ENCODE data around the gene ZDHHC14.
"Not testable (repeated sequence)": the region's sequence is repeated elsewhere in the genome, so short reads cannot be mapped to it uniquely, and the experiment has no call there.

Gene ZDHHC14

DNA sequence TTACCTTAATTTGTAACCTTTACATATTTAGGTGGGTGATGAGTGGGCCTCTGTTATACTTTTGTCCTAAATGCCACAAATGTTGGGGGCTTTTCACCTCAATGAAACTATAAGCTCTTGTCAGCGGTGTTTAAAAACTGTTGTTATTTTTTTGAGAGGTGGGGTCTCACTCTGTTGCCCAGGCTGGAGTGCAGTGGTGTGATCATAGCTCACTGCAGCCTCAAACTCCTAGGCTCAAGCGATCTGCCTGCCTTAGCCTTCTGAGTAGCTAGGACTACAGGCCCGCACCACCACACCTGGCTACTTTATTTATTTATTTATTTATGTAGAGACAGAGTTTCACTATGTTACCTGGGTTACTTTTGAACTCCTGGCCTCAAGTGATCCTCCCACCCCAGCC lies 66.7 kb downstream of the ZDHHC14 start:
- DNase-seq, result no peak

DNA sequence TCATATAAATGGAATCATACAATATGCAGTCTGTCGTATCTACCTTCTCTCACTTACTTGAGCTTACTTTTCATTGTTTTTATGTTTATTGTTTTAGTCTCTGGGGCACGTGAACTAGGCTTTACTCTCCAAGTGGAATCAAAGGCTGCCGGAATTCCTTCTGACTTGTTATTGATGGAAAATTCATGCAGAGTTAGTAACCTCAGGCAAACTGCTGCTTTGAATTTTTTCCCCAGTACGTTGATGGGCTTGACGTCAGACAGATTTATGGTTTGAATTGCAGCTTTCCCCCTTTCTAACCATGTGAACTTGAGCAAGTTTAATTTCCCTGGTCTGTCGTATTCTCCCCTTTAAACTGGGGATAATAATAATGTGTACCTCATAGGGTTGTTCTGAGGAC lies 68.6 kb downstream of the ZDHHC14 start:
- no peak for DNase-seq

DNA sequence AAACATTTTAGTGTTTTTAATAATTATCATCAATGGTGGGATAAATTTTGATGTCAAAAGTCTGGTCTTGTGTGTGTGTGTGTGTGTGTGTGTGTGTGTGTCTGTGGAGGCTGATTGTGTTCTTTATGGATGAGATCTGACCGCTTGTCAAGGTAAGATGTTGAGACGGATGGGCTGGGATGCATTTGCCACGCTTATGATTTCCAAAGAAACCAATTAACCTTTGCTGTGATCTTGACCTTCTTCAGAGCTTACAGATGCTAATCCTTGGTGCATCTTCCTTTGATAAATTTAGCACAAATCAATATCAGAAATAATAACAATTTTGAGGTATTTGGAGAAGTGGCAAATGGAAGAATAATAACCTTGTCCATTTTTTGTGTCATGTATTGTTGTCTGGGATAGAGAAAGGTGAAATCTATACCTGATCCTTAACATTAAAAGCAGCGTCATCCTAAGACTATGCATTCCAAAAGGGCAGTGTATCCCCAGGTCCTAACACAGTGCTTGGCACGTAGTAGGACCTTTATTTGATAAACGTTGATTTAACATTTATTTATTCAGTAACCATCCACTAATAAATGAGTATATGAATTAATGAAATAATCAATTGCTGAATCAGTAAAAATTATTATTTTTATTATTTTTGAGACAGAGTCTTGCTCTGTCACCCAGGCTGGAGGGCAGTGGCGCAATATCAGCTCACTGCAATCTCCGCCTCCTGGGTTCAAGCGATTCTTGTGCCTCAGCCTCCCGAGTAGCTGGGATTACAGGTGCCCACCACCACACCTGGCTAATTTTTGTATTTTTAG lies 70.1 kb downstream of the ZDHHC14 start:
- DNase-seq, result no peak

DNA sequence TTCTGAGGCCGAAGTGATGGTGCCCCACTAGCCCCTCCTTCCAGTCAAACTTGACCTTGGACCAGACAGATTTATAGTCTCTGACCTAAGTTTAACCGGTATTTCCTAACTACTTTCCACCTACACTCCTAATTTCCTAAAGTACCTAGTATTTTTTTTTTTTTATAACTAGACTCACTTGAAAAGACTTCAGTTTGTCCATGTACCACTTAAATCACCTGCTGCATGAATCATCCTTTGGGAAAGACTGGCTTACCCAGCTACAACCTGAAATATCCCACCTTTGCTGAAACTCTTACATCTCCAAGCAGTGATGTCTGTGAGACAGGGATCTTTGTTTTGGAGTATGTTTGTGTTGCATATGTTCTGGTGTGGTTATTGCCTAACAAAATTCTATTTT lies 71.1 kb downstream of the ZDHHC14 start:
- DNase-seq, result no peak

DNA sequence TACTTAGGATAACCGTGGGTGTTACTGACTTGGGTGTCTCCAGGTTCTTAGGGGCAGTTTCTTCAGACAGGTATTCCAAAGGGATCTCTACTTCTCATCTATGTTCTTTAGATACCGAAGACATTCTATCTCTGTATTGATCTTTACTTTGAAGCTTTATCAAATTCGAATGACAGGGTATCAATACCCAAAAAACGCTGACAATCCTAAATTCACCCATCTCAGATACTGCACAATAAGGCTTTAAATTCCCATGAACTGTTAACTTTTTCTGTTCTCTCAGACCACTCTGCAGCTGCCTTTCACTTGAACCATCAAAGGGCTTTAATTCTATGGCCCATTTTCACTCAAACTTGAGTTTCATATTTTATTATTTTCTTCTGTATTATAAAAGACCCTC lies 72.1 kb downstream of the ZDHHC14 start:
- DNase-seq, result no peak

DNA sequence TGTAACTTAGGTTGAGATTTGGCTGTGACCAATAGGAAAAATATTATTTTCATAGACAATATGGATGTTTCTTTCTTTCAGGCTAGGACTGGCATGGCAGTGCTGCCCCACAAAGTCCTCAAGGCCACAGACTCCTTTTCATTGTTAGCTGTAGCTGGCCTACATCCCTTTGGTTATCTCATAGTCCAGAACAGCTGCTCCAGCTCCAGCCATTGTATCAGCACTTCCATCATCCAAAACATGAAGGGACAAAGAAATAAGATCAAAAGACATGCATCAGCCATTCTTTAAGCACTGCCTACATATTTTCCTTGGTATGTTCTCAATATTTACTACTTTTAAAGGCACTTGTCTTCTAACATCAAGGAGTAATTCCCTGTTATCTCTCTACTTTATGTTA lies 73.0 kb downstream of the ZDHHC14 start:
- DNase-seq, result no peak

DNA sequence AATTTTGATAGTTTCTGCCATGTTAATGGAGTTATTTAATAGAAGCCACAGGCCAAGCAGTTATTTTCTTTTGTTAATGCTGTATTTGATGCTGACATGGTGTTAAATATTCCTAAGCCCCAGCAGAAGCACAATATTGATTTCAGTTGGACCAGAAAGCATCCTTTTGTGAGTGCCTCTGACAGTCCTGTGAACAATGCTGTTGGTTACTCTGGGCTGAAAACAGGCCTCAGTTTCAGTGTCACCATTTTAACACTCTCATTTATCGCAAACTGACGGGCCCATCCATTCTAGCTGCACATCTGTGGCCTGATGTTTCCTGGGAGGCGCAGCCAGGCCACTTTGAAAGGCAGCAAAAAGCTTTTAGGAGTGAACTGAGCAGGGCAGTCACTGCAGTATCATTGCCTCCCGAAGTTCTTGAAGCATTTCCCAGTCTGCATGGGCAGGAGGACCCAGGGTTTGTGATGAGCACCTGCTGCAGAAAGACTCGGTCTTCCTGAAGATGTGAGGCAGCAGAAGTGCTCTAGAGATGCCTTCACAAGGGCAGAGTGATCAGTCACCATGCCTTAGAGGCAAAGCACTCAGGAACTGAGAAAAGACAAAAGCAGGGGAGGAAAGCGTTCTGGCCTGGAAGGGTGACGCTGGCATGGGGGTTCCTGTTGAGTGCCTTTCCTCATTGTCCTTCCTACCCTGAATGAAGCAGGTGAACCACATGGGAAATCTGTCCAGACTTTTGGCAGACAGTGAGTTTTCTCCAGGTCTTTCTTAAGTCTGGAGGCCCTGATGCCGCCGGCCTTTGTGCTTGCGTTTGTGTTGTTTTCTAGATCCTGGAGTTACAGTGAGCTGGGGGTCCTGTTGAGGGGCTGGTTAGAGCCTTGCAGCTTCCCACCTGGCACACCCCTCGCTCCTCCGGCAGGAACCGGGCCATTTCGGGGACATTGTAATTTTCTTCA lies 74.0 kb downstream of the ZDHHC14 start:
- DNase-seq, result no peak

DNA sequence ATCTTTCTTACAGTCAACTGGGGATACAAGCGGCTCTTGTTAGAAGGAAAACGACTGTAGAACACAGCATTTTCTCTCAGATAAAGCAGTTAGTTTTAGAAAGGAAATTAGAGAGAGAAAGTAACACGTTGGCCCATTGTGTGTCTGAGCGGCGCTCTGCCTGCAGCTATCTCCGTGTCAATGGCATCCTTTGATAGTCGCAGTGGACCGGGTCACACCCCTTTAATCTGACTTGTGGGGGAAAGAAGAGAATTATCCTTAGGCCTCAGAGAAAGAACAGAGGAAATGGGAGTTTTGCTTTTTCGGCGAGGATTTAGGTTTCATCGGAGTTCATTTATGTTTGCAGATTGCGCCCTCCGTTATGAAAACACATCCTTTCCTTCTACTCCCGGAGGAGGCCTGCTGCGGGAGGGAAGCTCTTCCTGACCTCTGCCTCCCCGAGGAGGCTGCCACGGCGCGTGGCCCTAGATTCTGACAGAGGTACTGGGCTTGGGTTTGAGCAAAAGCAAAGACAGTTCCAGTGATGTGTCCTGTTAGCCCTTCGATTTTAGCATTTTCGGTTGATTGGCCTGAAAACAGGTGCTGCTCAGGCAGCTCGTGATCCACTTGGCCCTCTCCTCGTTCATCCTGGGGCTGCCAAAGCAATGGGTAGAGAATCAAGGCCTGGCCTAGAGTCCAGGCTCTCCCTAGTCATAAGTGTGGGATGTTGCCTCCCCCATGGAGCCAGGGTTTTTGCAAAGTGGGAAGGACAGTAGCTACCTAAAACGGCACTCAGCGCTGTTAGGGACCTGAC lies 74.9 kb downstream of the ZDHHC14 start:
- no peak for DNase-seq

DNA sequence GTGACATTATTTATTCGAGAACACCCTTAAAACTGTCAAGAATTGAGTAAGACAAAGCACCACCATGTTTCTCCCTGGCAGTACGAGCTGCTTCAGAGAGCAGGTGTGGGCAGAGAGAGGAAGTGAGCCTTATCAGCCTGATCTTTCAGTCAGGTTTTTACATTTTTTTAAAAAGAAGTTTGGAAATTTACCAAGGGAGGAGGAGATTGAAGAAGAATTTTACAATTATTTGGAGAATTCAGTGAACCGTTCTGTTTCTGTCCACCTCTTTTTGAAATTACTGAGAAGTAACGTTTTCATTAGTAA lies 75.5 kb downstream of the ZDHHC14 start:
- DNase-seq, result no peak

DNA sequence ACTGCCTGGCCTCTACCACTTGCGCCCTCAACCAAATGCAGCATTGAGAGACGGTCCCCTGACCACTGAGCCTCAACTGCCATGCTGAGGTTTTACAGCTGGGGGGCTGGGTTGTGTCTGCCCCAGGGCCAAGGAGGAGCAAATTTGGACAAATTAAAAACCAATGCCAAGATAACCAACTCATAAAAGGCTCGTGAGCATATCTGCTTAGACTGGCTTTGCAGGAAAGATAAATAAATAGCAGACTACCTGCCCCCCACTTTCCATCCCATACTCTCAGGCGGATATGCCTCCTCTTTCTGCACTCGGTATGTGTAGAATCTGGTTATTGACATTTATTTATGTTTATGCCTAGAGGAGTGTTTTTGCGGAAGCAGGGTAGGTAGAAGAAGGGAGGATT lies 76.8 kb downstream of the ZDHHC14 start:
- DNase-seq, result no peak

DNA sequence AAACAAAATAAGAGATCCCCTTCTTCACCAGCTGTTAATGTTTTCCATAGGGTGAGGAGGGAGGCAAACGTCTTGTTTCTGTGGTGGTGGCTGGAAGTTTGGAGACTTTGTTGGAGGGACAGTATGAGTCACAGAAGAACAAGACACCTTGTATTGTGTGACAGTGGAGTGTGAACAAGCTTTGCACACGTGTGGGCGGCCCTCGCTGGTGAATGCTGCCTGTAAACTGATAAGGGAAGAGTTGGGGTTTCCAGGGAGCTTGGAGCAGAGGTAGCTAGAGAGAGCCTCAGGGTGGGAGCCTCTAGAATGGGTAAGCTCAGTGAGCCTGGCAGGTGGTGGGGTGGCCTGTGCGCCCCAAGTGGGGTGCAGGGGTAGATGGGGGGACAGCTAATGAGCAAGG lies 78.3 kb downstream of the ZDHHC14 start:
- DNase-seq, result no peak

DNA sequence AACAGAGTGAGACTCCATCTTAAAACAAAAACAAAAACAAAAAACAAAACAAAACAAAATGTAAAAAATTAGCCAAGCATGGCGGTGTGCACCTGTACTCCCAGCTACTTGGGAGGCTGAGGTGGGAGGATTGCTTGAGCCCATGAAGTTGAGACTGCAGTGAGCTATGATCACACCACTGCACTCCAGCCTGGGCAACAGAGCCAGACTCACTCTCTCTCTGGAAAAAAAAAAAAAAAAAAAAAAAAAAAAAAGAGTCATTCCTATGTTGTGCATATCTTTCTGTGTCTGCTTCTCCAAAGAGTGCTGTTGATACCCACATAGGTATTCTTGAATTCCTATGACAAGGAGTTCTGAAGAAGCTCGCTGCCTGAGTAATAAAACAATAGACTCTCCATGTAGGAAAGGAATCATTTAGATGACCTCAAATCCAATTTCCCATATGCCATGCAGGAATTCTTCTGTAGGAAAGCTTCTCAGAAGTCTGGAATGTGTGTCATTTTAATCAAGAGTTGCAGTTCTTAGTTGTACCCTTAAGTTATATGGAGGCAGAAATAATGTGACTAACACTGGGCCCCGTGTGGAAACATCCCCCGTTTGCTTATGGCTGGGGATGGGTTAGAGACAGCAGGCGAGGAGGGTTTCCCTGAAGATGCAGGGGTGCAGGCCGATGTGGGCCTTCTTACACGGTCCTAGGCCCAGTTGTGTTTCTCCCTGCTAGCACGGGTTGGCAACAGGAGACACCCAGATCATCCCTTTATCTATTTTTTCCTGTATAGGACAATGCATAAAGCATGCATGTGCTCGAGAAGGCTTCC lies 79.4 kb downstream of the ZDHHC14 start:
- DNase-seq, result no peak

DNA sequence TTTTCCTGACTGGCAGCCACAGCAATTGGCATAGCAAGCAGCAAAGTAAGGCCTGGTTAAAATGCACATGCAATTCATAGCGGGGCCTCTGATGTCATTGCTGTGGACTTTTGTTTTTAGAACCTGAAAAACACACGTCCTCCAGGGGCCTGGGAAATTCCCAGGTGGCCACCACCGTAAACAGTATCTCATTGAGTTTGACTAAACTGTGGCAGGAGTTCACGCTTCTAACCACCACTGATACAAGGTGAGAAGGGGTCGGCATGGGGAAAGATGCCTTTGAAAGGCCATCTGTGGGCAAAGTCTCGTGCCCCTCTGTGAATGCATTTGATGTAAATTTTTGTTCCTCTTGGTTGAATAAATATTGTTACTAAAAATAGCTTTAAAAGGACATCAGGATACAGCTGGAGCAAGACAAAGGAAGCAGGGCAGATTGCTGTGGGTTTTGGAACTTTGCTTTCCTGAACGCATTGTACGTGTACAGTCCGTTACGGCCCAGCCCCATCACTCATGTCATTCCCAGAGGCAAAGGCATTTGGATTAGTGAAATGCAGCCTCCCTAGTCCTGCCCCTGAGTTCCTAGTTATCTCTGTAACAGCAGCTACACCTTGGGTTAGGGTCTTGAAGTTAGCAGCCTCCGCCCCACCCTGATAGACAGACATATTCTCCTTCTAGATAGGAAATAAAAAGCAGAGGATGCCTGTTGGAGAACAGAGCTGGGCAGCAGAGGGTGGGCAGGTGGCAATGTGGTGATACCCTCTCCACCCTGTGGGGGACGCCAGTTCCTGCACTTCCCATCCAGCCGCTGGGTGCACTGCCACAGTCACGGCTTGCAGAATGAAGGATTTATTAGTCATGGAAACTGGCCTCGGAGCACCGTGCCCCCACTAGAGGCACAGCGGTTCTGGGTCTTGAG lies 80.3 kb downstream of the ZDHHC14 start:
- peak; percentile 55 for DNase-seq

DNA sequence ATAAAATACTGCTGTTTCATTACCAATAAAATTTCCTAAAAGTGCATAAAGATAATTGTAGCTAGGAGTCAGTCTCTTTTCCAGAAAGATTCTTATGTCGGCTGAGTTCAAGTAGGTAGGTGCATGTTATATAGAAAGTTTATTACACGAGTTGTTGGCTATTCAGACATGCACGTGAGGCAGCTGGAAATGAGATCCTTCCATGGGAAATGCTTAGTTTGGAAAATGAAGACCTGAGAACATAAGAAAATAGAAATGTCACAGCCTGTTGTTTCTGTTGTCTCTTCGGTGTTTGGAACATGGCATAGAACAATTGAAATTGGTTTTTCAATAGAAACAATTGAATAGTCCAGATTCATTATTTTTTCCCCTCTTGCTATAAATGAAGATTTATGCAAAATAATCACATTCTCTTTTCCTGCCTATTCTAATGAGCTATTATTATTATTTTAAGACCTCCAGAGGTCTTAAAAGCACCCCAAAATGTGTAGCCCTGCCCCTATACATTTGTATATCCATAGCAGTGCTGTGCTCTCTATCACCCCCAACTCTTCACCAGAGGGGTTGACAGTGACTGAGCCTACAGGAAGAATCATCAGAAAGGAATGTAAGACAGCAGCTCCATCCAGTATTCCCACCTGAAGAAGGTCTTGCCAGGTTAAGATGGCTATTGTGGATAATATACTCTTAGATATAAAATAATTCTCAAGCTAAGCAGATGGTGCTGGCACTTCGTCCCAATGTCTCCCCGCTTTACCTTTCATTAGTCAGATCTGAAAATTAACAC lies 82.2 kb downstream of the ZDHHC14 start:
- DNase-seq, result no peak

DNA sequence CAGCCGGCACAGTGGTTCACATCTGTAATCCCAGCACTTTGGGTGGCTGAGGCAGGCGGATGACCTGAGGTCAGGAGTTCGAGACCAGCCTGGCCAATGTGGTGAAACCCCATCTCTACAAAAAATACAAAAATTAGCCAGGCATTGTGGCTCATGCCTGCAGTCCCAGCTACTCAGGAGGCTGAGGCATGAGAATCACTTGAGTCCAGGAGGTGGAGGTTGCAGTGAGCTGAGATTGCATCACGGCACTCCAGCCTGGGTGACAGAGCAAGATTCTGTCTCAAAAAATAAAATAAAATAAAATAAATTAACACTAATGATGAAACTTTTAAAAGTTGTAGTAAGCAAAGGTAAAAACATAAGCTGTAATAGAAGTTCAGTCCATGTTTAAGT lies 82.7 kb downstream of the ZDHHC14 start:
- DNase-seq, result not testable (repeated sequence)

DNA sequence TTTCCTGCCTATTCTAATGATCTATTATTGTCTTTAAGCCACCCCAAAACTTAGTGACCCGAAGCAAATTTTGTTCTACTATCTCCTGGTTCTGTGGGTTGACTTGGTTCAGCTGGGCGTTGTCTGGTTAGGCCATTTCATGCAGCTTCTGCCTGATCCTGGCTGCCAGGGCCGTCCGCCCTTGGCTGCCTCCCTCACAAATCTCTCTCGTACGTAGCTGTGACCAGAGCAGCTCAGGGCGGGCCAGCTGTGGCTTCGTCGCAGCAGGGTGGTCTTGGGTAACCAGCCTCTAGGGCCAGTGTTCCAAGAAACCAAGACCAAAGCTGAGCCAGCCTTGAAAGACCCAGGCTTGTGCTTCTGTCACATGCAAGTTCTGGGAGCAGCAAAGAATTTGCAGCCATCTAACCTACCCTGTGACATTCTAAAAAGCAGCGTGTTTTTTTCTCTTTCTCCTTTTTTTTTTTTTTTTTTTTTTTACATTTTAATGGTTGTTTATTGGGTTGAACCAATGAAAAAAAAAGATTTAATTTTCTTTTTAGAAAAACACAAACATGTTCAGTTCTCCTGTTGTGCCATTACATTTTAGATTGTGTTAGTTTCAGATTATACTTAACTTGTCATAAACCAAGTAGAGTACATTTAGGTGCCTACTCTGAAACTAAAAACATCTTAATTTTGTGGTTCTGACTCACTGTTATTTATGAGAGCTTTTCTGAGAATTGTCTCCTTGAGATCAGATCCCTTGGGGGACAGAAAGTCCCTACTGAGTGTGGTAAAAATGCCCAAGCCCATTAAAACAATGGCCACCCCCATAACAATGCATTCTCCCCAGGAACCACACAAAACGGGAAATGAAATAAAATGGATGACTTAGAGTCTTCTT lies 83.9 kb downstream of the ZDHHC14 start:
- DNase-seq, result no peak

DNA sequence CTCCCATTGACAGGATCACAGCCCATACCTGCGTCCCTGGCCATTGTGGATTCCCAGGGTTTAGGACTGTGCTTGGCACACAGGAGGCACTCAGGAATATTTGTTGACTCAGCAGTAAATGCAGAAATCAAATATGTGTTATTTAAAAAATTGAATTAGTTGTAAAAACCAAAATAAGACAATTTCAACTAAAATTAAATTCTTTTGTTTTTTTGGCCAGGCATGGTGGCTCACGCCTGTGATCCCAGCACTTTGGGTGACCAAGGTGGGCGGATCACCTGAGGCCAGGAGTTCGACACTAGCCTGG lies 85.3 kb downstream of the ZDHHC14 start:
- DNase-seq, result no peak

DNA sequence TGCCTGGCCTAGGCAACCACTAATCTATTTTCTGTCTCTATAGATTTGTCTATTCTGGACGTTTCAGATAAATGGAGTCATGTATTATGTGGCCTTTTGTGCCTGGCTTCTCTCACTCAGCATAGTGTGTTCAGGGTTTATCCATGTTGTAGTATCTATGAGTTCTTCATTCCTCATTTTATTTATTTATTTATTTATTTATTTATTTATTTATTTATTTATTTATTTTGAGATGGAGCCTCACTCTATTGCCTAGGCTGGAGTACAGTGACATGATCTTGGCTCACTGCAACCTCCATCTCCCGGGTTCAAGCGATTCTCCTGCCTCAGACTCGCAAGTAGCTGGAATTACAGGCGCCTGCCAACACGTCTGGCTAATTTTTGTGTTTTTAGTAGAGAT lies 86.3 kb downstream of the ZDHHC14 start:
- not testable (repeated sequence) for DNase-seq

DNA sequence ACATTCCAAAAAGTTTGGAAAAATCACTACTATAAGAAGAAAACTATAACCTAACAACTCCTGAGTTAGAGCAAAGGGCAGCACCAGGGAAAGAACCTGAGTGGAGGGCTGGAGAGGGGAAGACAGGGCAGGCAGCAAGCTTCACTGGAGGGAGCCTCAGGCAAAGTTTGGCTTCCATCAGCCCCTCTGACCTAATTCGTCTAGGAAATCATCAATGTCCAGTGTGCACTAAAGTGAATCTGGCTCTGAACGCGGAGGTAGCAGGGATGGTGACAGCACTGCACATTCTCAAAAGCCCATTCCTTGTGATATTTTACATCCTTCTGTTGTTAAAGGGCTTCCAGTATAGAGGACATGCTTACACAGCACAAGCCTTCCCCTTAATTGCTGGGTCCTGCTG lies 87.1 kb downstream of the ZDHHC14 start:
- no peak for DNase-seq

DNA sequence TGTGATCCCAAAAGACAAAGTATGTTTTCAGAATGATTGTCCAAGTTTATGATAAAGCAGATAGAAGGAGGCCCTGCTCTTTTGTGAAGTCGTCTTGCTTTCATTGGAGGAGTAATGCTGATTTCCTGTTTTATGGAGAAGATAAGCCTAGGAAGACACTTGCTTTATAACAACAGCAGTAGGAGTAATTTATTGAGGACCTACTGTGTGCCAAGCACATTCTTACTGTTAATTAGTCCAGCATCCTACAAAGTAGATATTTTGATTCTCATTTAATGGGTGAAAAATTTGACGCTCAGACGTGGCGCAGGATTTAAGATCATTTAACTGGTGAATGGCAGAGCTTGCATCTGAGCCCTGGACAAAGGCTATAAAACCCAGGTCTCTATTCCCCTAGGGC lies 87.6 kb downstream of the ZDHHC14 start:
- DNase-seq, result no peak

Measured in stimulated activated naive CD4-positive, alpha-beta T cell treated with Interleukin-2 at 50 U/mL for 16 hours (primary cell).